Daoy (cell line): ENCODE data around the gene CITED1. TPM values are rescaled to one million over a fixed set of nuclear protein-coding genes. Genes with fewer than 3 reads are reported as not detected.

ENCODE experiments used
- DNase-seq: peaks from one replicate; pipeline ENCODE4 v3.0.0-alpha.2; 2015; ENCODE audit warnings: low read depth
- total RNA-seq: library from RNA; depleted of rRNA; stranded (reverse); fragments of >200 nt; shearing (Covaris generic); gene quantifications from 2 replicates; pipeline ENCODE4 v1.2.3, GENCODE V29; 2014; rRNA removed

Gene CITED1
- total RNA-seq, 1 experiment from 2014 or later: 1.1 TPM

GRCh38 chrX:72270316-72270866 is 35.3 kb downstream of the CITED1 start:
- no peak for DNase-seq

GRCh38 chrX:72269671-72270251 is 36.0 kb downstream of the CITED1 start:
- DNase-seq: peak; percentile 76

- no peak for DNase-seq
These were observed 36.9 kb downstream of the CITED1 start for GRCh38 chrX:72268597-72269365.

DNA sequence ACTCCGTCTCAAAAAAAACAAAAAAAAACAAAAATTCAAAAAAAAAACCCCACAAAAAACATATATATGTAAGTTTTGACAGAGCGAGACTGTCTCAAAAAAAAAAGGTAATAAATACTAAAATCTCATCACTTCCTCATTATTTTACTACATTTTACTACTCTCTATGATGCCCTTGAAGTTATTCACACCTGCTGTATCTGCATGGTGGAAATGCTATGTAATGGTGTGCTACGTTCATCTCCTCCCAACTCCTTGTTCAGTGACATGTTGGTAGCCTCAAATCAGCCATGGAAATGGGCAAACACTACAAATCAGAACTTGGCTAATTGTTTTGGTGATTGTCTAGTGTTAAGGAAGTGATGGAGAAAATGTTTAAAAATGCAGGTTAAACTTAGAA is 40.5 kb downstream of the CITED1 start:
- DNase-seq: no peak

- DNase-seq: no peak
These were observed 43.6 kb downstream of the CITED1 start for GRCh38 chrX:72262077-72262476.

DNA sequence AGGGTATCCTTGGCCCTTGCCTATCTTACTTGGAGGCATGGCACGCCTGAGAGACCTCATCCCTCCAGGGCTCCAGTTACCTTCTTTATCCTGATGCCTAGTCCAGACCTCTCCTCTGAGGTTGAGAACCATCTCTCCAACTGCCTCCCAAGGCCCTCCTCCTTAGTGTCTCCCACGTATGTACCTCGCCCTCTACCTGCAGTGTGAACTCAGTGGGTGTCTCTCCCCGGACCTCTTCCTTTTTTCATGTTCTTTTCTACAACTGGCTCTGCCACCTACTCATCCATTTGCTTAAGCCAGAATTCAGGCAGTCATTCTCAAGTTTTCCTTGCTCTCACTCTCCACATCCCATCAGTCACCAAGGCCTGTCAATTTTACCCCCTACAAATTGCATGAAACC is 45.3 kb downstream of the CITED1 start:
- no peak for DNase-seq

GRCh38 chrX:72258174-72258573 is 47.5 kb downstream of the CITED1 start:
- DNase-seq: peak; percentile 64

GRCh38 chrX:72255864-72256263 is 49.9 kb downstream of the CITED1 start:
- DNase-seq: no peak

DNA sequence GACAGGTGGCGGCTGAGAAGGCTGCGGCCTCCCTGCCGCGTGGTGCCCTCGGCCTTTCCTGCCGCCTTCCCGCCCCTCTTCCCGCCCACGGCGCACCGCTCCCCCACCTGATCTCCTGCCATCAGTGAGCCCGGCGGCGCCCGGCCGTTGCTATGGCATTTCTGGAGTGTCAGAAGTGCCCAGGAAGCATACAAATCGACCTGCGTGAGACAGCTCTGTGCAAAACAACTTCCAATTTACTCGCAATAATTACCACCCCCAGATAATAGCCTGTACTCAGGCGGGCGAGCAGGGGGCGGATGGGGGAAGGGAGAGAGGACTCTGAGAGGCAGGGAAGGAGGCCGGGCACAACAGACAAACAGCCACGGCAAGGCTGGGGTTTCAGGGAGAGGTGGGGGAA is 50.3 kb downstream of the CITED1 start:
- no peak for DNase-seq

DNA sequence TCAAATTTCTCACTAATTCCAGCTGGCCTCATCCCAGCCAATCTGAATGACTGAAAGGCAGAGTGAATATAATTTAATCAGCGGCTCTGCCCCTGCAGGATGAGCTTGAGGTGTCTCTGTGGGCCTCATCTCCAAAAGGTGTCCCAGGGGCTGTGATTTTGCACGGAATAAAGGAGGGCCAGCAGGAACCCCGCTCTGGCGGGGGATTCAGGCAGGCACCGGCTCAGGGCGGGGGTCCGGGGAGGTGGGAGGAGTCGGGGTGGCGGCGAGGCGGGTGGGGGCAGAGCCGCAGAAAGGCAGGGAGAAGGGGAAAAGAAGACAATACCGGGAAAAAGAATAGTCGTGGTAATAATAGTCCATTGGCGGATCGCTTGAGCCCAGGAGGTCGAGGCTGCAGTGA is 50.9 kb downstream of the CITED1 start:
- DNase-seq: no peak

DNA sequence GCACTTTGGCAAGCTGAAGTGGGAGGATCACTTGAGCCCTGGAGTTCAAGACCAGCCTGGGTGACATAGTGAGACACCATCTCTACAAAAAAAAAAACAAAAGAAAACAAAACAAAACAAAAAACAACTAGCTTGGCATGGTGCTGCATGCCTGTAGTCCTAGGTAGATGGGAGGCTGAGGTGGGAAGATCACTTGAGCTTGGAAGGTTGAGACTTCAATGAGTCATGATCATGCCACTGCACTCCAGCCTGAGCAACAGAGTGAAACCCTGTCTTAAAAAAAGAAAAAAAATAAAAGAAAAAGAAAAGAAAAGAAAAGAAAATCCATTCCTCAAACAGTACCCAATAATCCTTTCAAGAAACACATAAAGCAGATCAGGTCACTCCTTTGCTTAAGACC is 52.0 kb downstream of the CITED1 start:
- DNase-seq: no peak

Other genes starting within 250 kb of the CITED1 start
- gene RTL5, start 174.0 kb downstream of the CITED1 start, total RNA-seq: 0.18 and 0.86 TPM in 2 replicates
- 21.4 and 29.3 TPM in 2 replicates for gene PIN4, start 124.2 kb downstream of the CITED1 start, total RNA-seq
- 11.1 and 11.8 TPM in 2 replicates for gene ERCC6L, start 66.9 kb downstream of the CITED1 start, total RNA-seq
- 816 and 906 TPM in 2 replicates for gene RPS4X, start 28.7 kb downstream of the CITED1 start, total RNA-seq